Measurements from ENCODE around the gene GRHL1.
"Not testable (repeated sequence)": the region's sequence is repeated elsewhere in the genome, so short reads cannot be mapped to it uniquely, and the experiment has no call there.

Gene GRHL1

GRCh38 chr2:10014418-10015190, 63.1 kb downstream of the GRHL1 start:
- Histone ChIP-seq H3K36me3 (replicated peaks; ENCODE audit: low read depth, low read length) (no peaks in the 10 kb centered on the region), H4K20me1 (ENCODE audit: insufficient read depth, low read length) (no peaks in the 10 kb centered on the region), H3K4me2 (ENCODE audit: low read length) (no peak overlapping the region), H3K27me3 (ENCODE audit: low read depth, low read length) (peaks cover 3% of the 10 kb centered on the region; the same call in 1 of the 2 replicates), H3K27ac (ENCODE audit: low read length) (no peak overlapping the region), H3K4me1 (ENCODE audit: low read length) (no peaks in the 10 kb centered on the region), H3K79me2 (ENCODE audit: low read length) (no peaks in the 10 kb centered on the region), H3K9ac (ENCODE audit: low read length) (no peak overlapping the region), H3K4me3 (ENCODE audit: low read length) (no peak overlapping the region), H2AFZ (ENCODE audit: low read depth, low read length) (no peak overlapping the region), H3K9me3 (ENCODE audit: insufficient read depth, low read length) (no peaks in the 10 kb centered on the region)
- TF ChIP-seq EZH2phosphoT487 (IDR thresholded peaks at IDR 0.05; ENCODE audit: low read depth) (no peak), CTCF (IDR thresholded peaks at IDR 0.05; ENCODE audit: low read depth, low read length) (no peak)

GRCh38 chr2:10015376-10015989, 64.0 kb downstream of the GRHL1 start:
- H2AFZ ChIP-seq (ENCODE audit: low read depth, low read length); H3K9me3 ChIP-seq (ENCODE audit: insufficient read depth, low read length); H3K27me3 ChIP-seq (ENCODE audit: low read depth, low read length); H4K20me1 ChIP-seq (ENCODE audit: insufficient read depth, low read length); H3K4me3 ChIP-seq (ENCODE audit: low read length); H3K4me1 ChIP-seq (ENCODE audit: low read length); H3K9ac ChIP-seq (ENCODE audit: low read length); H3K36me3 ChIP-seq (replicated peaks; ENCODE audit: low read depth, low read length); H3K4me2 ChIP-seq (ENCODE audit: low read length); H3K79me2 ChIP-seq (ENCODE audit: low read length); H3K27ac ChIP-seq (ENCODE audit: low read length): not testable (repeated sequence)

GRCh38 chr2:10016001-10016801, 64.7 kb downstream of the GRHL1 start:
- Histone ChIP-seq H3K4me2 (ENCODE audit: low read length) (no peak overlapping the region), H3K79me2 (ENCODE audit: low read length) (no peaks in the 10 kb centered on the region), H3K27ac (ENCODE audit: low read length) (no peak overlapping the region), H3K4me1 (ENCODE audit: low read length) (no peaks in the 10 kb centered on the region), H3K27me3 (ENCODE audit: low read depth, low read length) (peaks cover 3% of the 10 kb centered on the region; the same call in 1 of the 2 replicates), H2AFZ (ENCODE audit: low read depth, low read length) (no peak overlapping the region), H4K20me1 (ENCODE audit: insufficient read depth, low read length) (no peaks in the 10 kb centered on the region), H3K36me3 (replicated peaks; ENCODE audit: low read depth, low read length) (no peaks in the 10 kb centered on the region), H3K9ac (ENCODE audit: low read length) (no peak overlapping the region), H3K9me3 (ENCODE audit: insufficient read depth, low read length) (no peaks in the 10 kb centered on the region), H3K4me3 (ENCODE audit: low read length) (no peak overlapping the region)
- no peak for TF ChIP-seq CTCF (IDR thresholded peaks at IDR 0.05; ENCODE audit: low read depth, low read length)
- TF ChIP-seq EZH2phosphoT487 (IDR thresholded peaks at IDR 0.05; ENCODE audit: low read depth): no peak

GRCh38 chr2:10016802-10017258, 65.3 kb downstream of the GRHL1 start:
- Histone ChIP-seq H3K9ac (ENCODE audit: low read length) (no peak overlapping the region), H3K36me3 (replicated peaks; ENCODE audit: low read depth, low read length) (no peaks in the 10 kb centered on the region), H3K9me3 (ENCODE audit: insufficient read depth, low read length) (no peaks in the 10 kb centered on the region), H3K4me3 (ENCODE audit: low read length) (no peak overlapping the region), H4K20me1 (ENCODE audit: insufficient read depth, low read length) (no peaks in the 10 kb centered on the region), H3K79me2 (ENCODE audit: low read length) (no peaks in the 10 kb centered on the region), H3K4me1 (ENCODE audit: low read length) (no peaks in the 10 kb centered on the region), H3K4me2 (ENCODE audit: low read length) (no peak overlapping the region), H2AFZ (ENCODE audit: low read depth, low read length) (no peak overlapping the region), H3K27me3 (ENCODE audit: low read depth, low read length) (peaks cover 3% of the 10 kb centered on the region; the same call in 1 of the 2 replicates), H3K27ac (ENCODE audit: low read length) (no peak overlapping the region)
- no peak for TF ChIP-seq CTCF (IDR thresholded peaks at IDR 0.05; ENCODE audit: low read depth, low read length)
- no peak for TF ChIP-seq EZH2phosphoT487 (IDR thresholded peaks at IDR 0.05; ENCODE audit: low read depth)
